ENCODE measurements around the gene CDYL2.

DNA sequence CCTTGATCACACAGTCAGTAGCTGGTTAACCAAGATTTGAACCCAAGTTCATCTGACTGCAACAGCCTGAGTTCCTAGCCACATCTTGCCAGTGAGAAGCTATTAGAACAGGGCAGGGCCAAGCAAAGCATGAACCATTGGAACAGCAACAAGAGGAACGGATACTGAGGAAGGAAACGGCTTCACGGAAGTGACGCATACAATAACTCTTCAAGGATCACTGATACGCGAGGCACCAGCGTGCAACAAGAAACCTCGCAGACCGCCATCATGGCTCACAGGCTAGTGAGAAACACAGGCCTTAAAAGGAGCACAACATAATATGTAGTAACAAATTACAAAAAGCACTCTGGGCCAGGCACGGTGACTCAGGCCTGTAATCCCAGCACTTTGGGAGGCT is 114.9 kb downstream of the CDYL2 start:
- no peak for TF ChIP-seq CTCF (IDR thresholded peaks at IDR 0.05; ENCODE audit: low read depth, low read length, missing input control)
- no peak for TF ChIP-seq TAF1 (conservative IDR thresholded peaks at IDR 0.05)
- TF ChIP-seq SP1 (IDR thresholded peaks at IDR 0.05): no peak
- TF ChIP-seq EGR1 (IDR thresholded peaks at IDR 0.05; ENCODE audit: low read depth in 2 of 2): no peak
- TF ChIP-seq, protein P1, sequence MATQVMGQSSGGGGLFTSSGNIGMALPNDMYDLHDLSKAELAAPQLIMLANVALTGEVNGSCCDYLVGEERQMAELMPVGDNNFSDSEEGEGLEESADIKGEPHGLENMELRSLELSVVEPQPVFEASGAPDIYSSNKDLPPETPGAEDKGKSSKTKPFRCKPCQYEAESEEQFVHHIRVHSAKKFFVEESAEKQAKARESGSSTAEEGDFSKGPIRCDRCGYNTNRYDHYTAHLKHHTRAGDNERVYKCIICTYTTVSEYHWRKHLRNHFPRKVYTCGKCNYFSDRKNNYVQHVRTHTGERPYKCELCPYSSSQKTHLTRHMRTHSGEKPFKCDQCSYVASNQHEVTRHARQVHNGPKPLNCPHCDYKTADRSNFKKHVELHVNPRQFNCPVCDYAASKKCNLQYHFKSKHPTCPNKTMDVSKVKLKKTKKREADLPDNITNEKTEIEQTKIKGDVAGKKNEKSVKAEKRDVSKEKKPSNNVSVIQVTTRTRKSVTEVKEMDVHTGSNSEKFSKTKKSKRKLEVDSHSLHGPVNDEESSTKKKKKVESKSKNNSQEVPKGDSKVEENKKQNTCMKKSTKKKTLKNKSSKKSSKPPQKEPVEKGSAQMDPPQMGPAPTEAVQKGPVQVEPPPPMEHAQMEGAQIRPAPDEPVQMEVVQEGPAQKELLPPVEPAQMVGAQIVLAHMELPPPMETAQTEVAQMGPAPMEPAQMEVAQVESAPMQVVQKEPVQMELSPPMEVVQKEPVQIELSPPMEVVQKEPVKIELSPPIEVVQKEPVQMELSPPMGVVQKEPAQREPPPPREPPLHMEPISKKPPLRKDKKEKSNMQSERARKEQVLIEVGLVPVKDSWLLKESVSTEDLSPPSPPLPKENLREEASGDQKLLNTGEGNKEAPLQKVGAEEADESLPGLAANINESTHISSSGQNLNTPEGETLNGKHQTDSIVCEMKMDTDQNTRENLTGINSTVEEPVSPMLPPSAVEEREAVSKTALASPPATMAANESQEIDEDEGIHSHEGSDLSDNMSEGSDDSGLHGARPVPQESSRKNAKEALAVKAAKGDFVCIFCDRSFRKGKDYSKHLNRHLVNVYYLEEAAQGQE (IDR thresholded peaks at IDR 0.05): no peak
- no peak for TF ChIP-seq GABPA (IDR thresholded peaks at IDR 0.05 in 1 of 2, conservative IDR thresholded peaks at IDR 0.05 in 1 of 2)

Measured in liver (tissue), 3 donors.